ENCODE measurements around the gene CAMKMT. TPM values are rescaled to one million over a fixed set of nuclear protein-coding genes. Genes with fewer than 3 reads are reported as not detected.

The CAMKMT gene
- polyA plus RNA-seq, 3 donors = 4.7 to 7.8 (median 7.0) TPM

DNA sequence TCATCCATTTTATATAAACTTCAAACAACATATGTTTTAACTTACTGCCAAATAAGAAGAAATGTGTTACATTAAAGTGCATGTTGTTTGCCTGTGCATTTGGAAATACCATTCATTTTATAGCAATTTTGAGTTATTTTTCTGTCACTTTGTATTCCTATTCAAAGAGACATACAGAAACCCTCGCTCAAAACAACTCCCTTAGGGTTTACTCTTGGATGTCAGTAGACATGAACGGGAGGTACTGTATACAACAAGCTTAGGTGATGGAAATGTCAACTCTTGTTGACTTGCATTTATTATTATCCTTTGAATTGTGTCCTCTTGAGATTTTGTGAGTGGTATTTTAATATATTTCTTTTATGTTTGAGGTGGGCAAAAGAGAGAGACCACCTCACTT lies 132.3 kb downstream of the CAMKMT start:
- WGBS (ENCODE audit: insufficient coverage) = no CpG with 5 or more reads among the region's 2 CpGs
- H3K36me3 ChIP-seq (replicated peaks in 1 of 2; ENCODE audit: control insufficient read depth in 1 of 2, insufficient read depth in 2 of 2, low read length in 2 of 2) = no peaks in the 10 kb centered on the region
- H3K9ac ChIP-seq (ENCODE audit: insufficient read depth, low read length, poor library complexity, severe bottlenecking) = no peak overlapping the region
- no peaks in the 10 kb centered on the region for H4K20me1 ChIP-seq (ENCODE audit: insufficient read depth, low read length)
- Mint-ChIP-seq H3K9me3 (peaks cover 0 to 3% (median 0%) of the 10 kb centered on the region in 7 donors), H3K4me1 (no peaks in the 10 kb centered on the region), H3K4me3 (no peak overlapping the region), H3K27ac (no peak overlapping the region), H3K27me3 (ENCODE audit: low read depth in 3 of 3) (peaks cover 0 to 5% (median 0%) of the 10 kb centered on the region in 3 donors), H3K36me3 (peaks cover 0 to 2% of the 10 kb centered on the region in 2 donors)
- intact Hi-C loops (cut with micrococcal nuclease) = no loop called here
- TF ChIP-seq, protein P1, sequence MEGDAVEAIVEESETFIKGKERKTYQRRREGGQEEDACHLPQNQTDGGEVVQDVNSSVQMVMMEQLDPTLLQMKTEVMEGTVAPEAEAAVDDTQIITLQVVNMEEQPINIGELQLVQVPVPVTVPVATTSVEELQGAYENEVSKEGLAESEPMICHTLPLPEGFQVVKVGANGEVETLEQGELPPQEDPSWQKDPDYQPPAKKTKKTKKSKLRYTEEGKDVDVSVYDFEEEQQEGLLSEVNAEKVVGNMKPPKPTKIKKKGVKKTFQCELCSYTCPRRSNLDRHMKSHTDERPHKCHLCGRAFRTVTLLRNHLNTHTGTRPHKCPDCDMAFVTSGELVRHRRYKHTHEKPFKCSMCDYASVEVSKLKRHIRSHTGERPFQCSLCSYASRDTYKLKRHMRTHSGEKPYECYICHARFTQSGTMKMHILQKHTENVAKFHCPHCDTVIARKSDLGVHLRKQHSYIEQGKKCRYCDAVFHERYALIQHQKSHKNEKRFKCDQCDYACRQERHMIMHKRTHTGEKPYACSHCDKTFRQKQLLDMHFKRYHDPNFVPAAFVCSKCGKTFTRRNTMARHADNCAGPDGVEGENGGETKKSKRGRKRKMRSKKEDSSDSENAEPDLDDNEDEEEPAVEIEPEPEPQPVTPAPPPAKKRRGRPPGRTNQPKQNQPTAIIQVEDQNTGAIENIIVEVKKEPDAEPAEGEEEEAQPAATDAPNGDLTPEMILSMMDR (IDR thresholded peaks at IDR 0.05) = no peak
- no peaks in the 10 kb centered on the region for H3K79me2 ChIP-seq (ENCODE audit: insufficient read depth, low read length)
- no peak for DNase-seq
- no peak overlapping the region for H2AFZ ChIP-seq (ENCODE audit: insufficient read depth, low read depth, low read length, poor library complexity, severe bottlenecking)
- H3K4me1 ChIP-seq (ENCODE audit: control insufficient read depth in 1 of 2, insufficient read depth in 2 of 2, low read length in 2 of 2) = no peaks in the 10 kb centered on the region
- no peaks in the 10 kb centered on the region for H3K9me3 ChIP-seq (replicated peaks in 1 of 2; ENCODE audit: control insufficient read depth in 1 of 2, insufficient read depth in 1 of 2, low read length in 2 of 2)
- no peak overlapping the region for H3K4me2 ChIP-seq (replicated peaks; ENCODE audit: extremely low read depth, low read length, poor library complexity, severe bottlenecking)
- no peaks in the 10 kb centered on the region for H3K27me3 ChIP-seq (ENCODE audit: control insufficient read depth in 2 of 2, insufficient read depth in 2 of 2, low read length in 2 of 2)
- H3K4me3 ChIP-seq (replicated peaks in 1 of 3; ENCODE audit: low read depth in 2 of 3, low read length in 3 of 3) = no peak overlapping the region
- no peak overlapping the region for H3K27ac ChIP-seq (ENCODE audit: low read depth in 1 of 2, low read length in 2 of 2)

DNA sequence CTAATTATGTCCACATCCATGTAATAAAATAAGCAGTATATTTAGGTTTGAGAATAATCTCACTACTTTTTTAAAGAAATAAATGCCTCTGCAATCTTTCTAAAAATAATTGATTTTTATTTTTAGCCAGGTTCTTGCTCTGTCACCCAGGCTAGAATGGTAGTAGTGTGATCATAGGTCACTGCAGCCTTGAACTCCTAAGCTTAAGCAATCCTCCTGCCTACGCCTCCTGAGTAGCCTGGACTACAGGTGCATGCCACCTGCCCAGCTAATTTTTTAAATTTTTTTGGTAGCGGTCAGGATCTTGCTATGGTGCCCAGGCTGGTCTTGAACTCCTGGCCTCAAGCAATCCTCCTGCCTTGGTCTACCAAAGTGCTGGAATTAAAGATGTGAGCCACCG lies 133.3 kb downstream of the CAMKMT start:
- Mint-ChIP-seq H3K27me3 (ENCODE audit: low read depth in 3 of 3) (peaks cover 0 to 5% (median 0%) of the 10 kb centered on the region in 3 donors), H3K9me3 (peaks cover 0 to 3% (median 0%) of the 10 kb centered on the region in 7 donors), H3K4me1 (no peaks in the 10 kb centered on the region), H3K36me3 (peaks cover 0 to 2% of the 10 kb centered on the region in 2 donors), H3K4me3 (no peak overlapping the region), H3K27ac (no peak overlapping the region)
- Histone ChIP-seq H2AFZ (ENCODE audit: insufficient read depth, low read depth, low read length, poor library complexity, severe bottlenecking) (no peak overlapping the region), H3K9ac (ENCODE audit: insufficient read depth, low read length, poor library complexity, severe bottlenecking) (no peak overlapping the region), H3K27me3 (ENCODE audit: control insufficient read depth in 2 of 2, insufficient read depth in 2 of 2, low read length in 2 of 2) (no peaks in the 10 kb centered on the region), H3K4me3 (replicated peaks in 1 of 3; ENCODE audit: low read depth in 2 of 3, low read length in 3 of 3) (no peak overlapping the region), H3K79me2 (ENCODE audit: insufficient read depth, low read length) (no peaks in the 10 kb centered on the region), H3K4me1 (ENCODE audit: control insufficient read depth in 1 of 2, insufficient read depth in 2 of 2, low read length in 2 of 2) (no peaks in the 10 kb centered on the region), H3K4me2 (replicated peaks; ENCODE audit: extremely low read depth, low read length, poor library complexity, severe bottlenecking) (no peak overlapping the region), H3K36me3 (replicated peaks in 1 of 2; ENCODE audit: control insufficient read depth in 1 of 2, insufficient read depth in 2 of 2, low read length in 2 of 2) (no peaks in the 10 kb centered on the region), H4K20me1 (ENCODE audit: insufficient read depth, low read length) (no peaks in the 10 kb centered on the region), H3K27ac (ENCODE audit: low read depth in 1 of 2, low read length in 2 of 2) (no peak overlapping the region), H3K9me3 (replicated peaks in 1 of 2; ENCODE audit: control insufficient read depth in 1 of 2, insufficient read depth in 1 of 2, low read length in 2 of 2) (no peaks in the 10 kb centered on the region)
- TF ChIP-seq, protein P1 (IDR thresholded peaks at IDR 0.05) = no peak
- intact Hi-C loops (cut with micrococcal nuclease) = no loop called here
- DNase-seq = no peak
- 93% methylated on average over 2 of the region's 3 CpGs for WGBS (ENCODE audit: insufficient coverage)
